Subcutaneous abdominal adipose tissue (tissue), 5 donors: Measurements from ENCODE around the gene RPE.

ENCODE experiments used
- H3K27ac ChIP-seq: one replicate; pipeline ENCODE4 v1.7.0; 2013; ENCODE audit warnings: low read depth, mild to moderate bottlenecking, inconsistent platforms, low read length, moderate library complexity
- H3K27me3 ChIP-seq, 5 donors: one replicate each; pipeline ENCODE4 v1.7.0; 2013; ENCODE audit warnings: low read length in 5 of 5, inconsistent platforms in 1 of 5; ENCODE audit not compliant: control insufficient read depth in 5 of 5, insufficient read depth in 4 of 5
- H3K36me3 ChIP-seq, 5 donors: one replicate each; pipeline ENCODE4 v1.7.0; 2013; ENCODE audit warnings: low read length in 5 of 5; ENCODE audit not compliant: control insufficient read depth in 5 of 5, insufficient read depth in 5 of 5
- H3K4me1 ChIP-seq, 5 donors: one replicate each; pipeline ENCODE4 v1.7.0; 2013; ENCODE audit warnings: low read length in 5 of 5, mild to moderate bottlenecking in 3 of 5, moderate library complexity in 1 of 5; ENCODE audit not compliant: control insufficient read depth in 5 of 5, insufficient read depth in 5 of 5
- H3K4me3 ChIP-seq, 5 donors: one replicate each; pipeline ENCODE4 v1.7.0; 2013; ENCODE audit warnings: low read length in 5 of 5, low read depth in 1 of 5
- H3K9ac ChIP-seq, 5 donors: one replicate each; pipeline ENCODE4 v1.7.0; 2013; ENCODE audit warnings: low read length in 5 of 5, mild to moderate bottlenecking in 4 of 5, moderate library complexity in 3 of 5
- H3K9me3 ChIP-seq, 5 donors: one replicate each; pipeline ENCODE4 v1.7.0; 2013; ENCODE audit warnings: low read length in 5 of 5; ENCODE audit not compliant: control insufficient read depth in 5 of 5
- donor health status: healthy.
- donor health status: healthy.
- donor health status: healthy.
- donor health status: healthy.
- donor health status: healthy.

Gene RPE

DNA sequence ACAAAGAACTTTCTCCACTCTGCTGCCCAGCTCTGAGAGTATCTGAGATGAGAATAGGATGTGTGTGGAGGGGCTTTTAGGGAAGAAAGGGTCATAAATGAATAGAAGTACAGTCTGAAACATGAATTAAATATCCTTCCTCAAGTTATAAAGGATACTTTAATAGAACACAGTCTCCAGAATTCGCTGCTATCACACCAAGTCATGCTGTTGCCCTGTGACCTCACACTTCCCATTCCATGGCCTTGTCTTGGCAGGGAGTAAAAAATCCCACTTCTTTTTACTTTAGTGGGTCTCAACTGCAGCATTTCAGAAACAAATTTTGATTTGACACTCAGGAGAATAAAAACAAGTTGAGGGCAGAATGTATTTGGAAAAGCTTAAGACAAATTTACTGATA is 3.8 kb upstream of the RPE start:
- Histone ChIP-seq H3K27me3 (no peaks in the 10 kb centered on the region), H3K4me1 (peaks cover 0 to 16% (median 14%) of the 10 kb centered on the region in 5 donors), H3K36me3 (no peaks in the 10 kb centered on the region), H3K9me3 (no peaks in the 10 kb centered on the region), H3K27ac (no peak overlapping the region), H3K9ac (no peak overlapping the region), H3K4me3 (no peak overlapping the region)

DNA sequence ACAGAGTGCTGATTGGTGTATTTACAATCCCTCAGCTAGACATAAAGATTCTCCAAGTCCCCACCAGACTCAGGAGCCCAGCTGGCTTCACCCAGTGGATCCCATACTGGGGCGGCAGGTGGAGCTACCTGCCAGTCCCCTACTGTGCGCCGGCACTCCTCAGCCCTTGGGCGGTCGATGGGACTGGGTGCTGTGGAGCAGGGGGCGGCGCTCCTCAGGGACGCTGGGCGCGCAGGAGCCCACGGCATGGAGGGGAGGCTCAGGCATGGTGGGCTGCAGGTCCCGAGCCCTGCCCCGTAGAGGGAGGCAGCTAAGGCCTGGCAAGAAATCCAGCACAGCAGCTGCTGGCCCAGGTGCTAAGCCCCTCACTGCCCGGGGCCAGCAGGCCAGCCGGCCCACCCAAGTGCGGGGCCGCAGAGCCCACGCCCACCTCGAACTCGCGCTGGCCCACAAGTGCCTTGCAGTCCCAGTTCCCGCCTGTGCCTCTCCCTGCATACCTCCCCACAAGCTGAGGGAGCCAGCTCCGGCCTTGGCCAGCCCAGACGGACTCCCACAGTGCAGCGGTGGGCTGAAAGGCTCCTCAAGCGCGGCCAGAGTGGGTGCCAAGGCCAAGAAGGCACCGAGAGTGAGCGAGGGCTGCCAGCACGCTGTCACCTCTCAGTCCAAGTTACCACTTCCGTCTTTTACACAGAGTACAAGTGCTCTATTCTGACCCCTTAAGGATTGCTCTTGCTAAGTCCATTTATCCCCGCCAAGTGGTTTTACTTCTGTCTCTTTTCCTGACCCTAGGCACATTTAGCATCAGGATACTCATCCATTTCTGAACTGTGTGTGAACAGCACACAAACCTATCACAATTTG is 1.7 kb upstream of the RPE start:
- Histone ChIP-seq H3K27me3 (no peaks in the 10 kb centered on the region), H3K9ac (no peak overlapping the region), H3K27ac (no peak overlapping the region)

DNA sequence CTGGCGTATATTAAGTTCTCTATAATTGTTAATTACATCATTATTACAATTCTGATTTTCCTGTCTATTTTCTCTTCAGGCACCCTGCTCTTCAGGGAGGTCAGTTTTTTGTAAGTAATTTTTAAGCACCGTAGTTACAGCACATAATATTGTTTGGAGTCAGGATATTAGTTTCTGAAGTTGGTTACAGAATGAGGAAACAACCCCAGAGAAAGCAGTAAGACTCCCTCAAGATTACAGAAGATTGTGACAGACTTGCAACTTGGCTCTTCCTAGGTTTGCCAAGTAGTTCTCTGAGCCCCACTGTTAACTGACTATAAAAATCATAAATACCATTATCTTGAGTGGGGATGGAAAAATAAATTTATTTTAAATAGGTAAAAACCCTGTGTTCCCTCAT is 921 bp downstream of the RPE start:
- Histone ChIP-seq H3K9me3 (no peaks in the 10 kb centered on the region), H3K4me1 (peaks cover 0 to 47% (median 36%) of the 10 kb centered on the region in 5 donors), H3K27me3 (no peaks in the 10 kb centered on the region), H3K27ac (peak overlapping the region; percentile 85), H3K36me3 (peaks cover 0 to 6% (median 0%) of the 10 kb centered on the region in 5 donors), H3K4me3 (peak overlapping the region; percentile 91 to 99 (median 99)), H3K9ac (peak overlapping the region in 4 of 5 donors; percentile 76 to 95 (median 85))

More for the DNA sequence above, 1.7 kb upstream of the RPE start:
- Histone ChIP-seq H3K4me1 (peaks cover 0 to 36% (median 30%) of the 10 kb centered on the region in 5 donors), H3K9me3 (no peaks in the 10 kb centered on the region), H3K4me3 (no peak overlapping the region), H3K36me3 (no peaks in the 10 kb centered on the region)

DNA sequence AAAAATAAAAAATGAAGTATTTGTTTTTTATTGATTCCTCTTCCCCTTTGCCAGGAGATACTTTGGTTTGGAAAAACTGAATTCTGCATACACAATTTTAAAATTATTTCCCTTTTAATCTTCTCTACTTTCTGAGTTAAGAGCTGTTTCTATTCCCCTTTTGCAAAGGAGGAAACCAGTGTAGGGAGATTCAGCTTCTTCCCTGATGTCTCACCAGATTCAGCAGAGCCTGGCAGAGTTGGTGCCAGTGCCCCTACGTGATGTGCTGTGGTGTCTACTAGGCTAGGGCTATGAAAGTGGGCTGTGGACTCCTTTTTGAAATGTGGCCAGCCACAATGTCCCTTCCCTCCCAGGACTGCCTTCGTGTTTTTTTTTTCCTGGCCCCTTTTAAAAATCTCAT is 2.4 kb downstream of the RPE start:
- Histone ChIP-seq H3K36me3 (peaks cover 0 to 6% (median 2%) of the 10 kb centered on the region in 5 donors), H3K4me3 (no peak overlapping the region), H3K27me3 (no peaks in the 10 kb centered on the region), H3K9me3 (no peaks in the 10 kb centered on the region), H3K9ac (peak overlapping the region in 1 of 5 donors; percentile 26), H3K4me1 (peaks cover 0 to 47% (median 36%) of the 10 kb centered on the region in 5 donors), H3K27ac (peak overlapping the region; percentile 46)

DNA sequence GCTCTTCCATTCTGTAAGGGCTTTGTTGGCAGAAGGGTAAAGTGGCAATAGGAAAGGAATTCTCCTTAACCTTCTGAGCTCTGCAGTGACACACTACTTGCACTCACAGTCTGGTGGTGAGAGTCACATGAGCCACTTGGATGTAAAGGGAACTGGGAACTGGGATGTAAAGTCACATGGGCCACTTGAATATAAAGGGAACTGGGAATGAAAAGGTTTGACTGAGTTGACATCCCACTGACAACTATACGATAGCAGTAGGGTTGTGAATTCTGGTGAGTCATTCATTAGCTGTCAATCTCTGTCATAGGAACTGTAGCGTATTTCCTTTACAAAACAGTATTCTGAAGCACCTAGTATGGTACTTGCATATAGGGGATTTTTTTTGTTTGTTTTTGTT is 5.5 kb downstream of the RPE start:
- peaks cover 2 to 16% (median 11%) of the 10 kb centered on the region in 5 donors for H3K36me3 ChIP-seq
- H3K9ac ChIP-seq = no peak overlapping the region
- no peaks in the 10 kb centered on the region for H3K9me3 ChIP-seq
- H3K27me3 ChIP-seq = no peaks in the 10 kb centered on the region
- H3K4me3 ChIP-seq = no peak overlapping the region
- peaks cover 0 to 40% (median 28%) of the 10 kb centered on the region in 5 donors for H3K4me1 ChIP-seq
- no peak overlapping the region for H3K27ac ChIP-seq

DNA sequence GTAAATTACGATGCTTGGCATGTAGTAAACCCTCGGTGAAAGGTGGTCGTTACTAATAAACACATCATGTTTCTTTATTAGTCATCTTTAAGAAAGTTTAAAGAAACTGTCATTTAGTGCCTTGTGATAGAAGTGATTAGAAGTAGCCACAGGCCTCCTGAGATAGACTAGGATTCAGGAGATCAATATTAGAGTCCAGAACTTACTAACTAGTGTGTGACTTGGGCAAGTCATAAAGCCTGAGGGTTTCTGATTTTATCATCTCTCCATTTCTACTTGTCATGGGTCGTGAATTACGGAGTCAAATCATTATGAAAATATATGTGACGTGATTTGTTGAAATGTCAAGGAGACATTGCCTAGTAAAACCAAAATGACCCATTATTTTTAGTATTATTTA is 6.7 kb downstream of the RPE start:
- no peaks in the 10 kb centered on the region for H3K27me3 ChIP-seq
- H3K9me3 ChIP-seq = no peaks in the 10 kb centered on the region
- no peak overlapping the region for H3K9ac ChIP-seq
- peaks cover 7 to 18% (median 12%) of the 10 kb centered on the region in 5 donors for H3K36me3 ChIP-seq
- H3K27ac ChIP-seq = no peak overlapping the region
- H3K4me1 ChIP-seq = peaks cover 0 to 28% (median 16%) of the 10 kb centered on the region in 5 donors
- no peak overlapping the region for H3K4me3 ChIP-seq

DNA sequence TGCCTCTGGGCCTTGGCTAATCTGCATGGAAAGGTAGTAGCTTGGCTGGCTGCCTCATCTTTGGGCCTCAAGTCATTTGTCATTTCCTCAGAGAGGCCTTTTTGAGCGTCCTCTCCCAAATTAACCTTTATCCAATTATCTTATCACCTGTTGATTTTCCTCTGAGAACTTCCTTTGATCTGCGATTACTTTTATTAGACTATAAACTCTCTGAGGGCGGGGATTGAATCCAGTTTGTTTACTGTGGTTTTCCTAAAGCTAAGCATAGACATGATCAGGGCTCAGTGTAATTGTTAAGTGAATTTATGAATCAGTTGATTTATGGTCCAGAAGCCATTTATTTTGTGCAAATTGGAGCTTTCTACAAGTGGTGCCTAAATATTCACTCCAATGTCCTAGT is 7.5 kb downstream of the RPE start:
- peaks cover 9 to 21% (median 12%) of the 10 kb centered on the region in 5 donors for H3K36me3 ChIP-seq
- no peak overlapping the region for H3K4me3 ChIP-seq
- H3K9ac ChIP-seq = no peak overlapping the region
- H3K4me1 ChIP-seq = peaks cover 0 to 24% (median 10%) of the 10 kb centered on the region in 5 donors
- H3K27me3 ChIP-seq = no peaks in the 10 kb centered on the region
- no peaks in the 10 kb centered on the region for H3K9me3 ChIP-seq
- no peak overlapping the region for H3K27ac ChIP-seq

DNA sequence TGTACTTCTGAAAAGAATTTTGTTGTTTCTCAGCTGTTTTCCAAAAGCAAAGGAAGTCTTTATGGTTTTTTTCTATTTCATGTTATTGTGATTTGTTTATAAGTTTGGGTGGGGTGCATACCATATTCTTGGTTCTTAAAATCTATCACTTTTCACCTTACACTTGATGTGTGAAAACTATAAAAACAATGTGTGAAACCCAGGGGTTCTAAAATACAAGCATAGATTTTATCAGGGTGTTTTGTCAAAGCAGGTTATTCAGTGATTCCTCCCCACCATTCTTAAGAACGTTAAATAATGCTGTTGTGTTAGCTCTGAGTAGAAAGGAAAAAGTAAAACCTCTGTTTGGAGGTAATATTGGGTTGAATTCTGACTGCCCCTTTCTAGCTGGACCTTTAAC is 17.7 kb downstream of the RPE start:
- H3K27me3 ChIP-seq = no peaks in the 10 kb centered on the region
- H3K27ac ChIP-seq = no peak overlapping the region
- H3K4me1 ChIP-seq = peaks cover 0 to 5% (median 0%) of the 10 kb centered on the region in 5 donors
- H3K36me3 ChIP-seq = peaks cover 53 to 86% (median 68%) of the 10 kb centered on the region in 5 donors
- no peak overlapping the region for H3K9ac ChIP-seq
- H3K9me3 ChIP-seq = no peaks in the 10 kb centered on the region
- no peak overlapping the region for H3K4me3 ChIP-seq

DNA sequence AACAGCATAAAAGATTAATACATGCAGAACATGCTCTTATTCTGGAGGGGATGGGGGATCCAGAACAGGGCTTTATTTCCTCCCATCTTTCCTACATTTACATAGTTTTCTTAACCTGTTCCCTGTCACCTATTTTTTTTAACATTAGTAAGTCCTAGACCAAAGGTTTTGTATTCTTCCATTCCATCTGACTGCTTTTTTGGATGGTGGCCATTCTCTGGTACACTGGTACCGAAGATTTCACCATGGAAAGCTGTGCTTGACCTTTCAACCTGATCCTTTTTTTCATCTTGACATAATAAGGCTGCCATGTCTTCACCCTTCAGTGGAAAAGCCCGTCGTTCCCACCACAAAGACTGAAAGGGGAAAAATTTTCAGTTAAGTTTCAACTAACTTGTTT is 20.4 kb downstream of the RPE start:
- Histone ChIP-seq H3K4me3 (no peak overlapping the region), H3K27ac (no peak overlapping the region), H3K9me3 (no peaks in the 10 kb centered on the region), H3K36me3 (peaks cover 38 to 69% (median 60%) of the 10 kb centered on the region in 5 donors), H3K4me1 (peaks cover 0 to 5% (median 0%) of the 10 kb centered on the region in 5 donors), H3K27me3 (no peaks in the 10 kb centered on the region), H3K9ac (no peak overlapping the region)

DNA sequence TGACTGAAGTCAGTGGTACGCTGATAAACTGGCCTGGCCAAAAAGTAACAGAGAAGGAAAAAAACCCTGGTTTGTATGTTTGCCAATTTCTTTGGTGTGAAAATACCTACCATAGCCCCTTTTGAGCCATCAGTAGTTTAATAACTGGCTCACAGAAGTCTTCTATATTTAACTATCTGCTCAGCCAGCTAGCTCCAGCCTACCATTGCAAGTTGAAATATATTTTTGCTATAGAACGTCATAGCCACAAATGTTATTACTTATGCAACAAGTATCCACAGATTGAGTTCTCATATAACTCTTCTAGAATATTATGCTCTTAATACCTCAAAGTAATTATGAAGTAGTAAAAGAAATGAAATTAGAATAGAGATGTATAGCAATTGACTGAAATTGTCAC is 25.2 kb downstream of the RPE start:
- H3K9ac ChIP-seq = no peak overlapping the region
- H3K4me3 ChIP-seq = no peak overlapping the region
- H3K27ac ChIP-seq = no peak overlapping the region
- peaks cover 0 to 4% (median 0%) of the 10 kb centered on the region in 5 donors for H3K4me1 ChIP-seq
- H3K36me3 ChIP-seq = peaks cover 18 to 45% (median 24%) of the 10 kb centered on the region in 5 donors
- H3K27me3 ChIP-seq = no peaks in the 10 kb centered on the region
- H3K9me3 ChIP-seq = no peaks in the 10 kb centered on the region
